ENCODE measurements around the gene NMU. TPM values are rescaled to one million over a fixed set of nuclear protein-coding genes. Genes with fewer than 3 reads are reported as not detected.
A peak's percentile ranks its signal among the peaks of the same experiment; 100 is the strongest.

Gene NMU
- total and polyA plus RNA-seq, 2 of the 4 experiments (the other 2 are of a cell fraction) = not detected

- Histone ChIP-seq H2AFZ (replicated peaks; ENCODE audit: low read length, poor library complexity) (peak overlapping the region; percentile 0), H3K9ac (ENCODE audit: low read depth, low read length) (no peak overlapping the region), H3K4ac (ENCODE audit: low read depth, low read length) (no peak overlapping the region), H2BK20ac (ENCODE audit: low read depth, low read length) (no peak overlapping the region), H4K91ac (ENCODE audit: insufficient read depth, low read depth, low read length) (no peak overlapping the region), H4K8ac (ENCODE audit: low read depth in 2 of 2, low read length in 2 of 2) (no peak overlapping the region), H3K9me3 (ENCODE audit: control insufficient read depth, insufficient read depth, low read length) (no peaks in the 10 kb centered on the region), H2BK5ac (ENCODE audit: low read depth, low read length, poor library complexity, severe bottlenecking) (no peak overlapping the region), H4K20me1 (ENCODE audit: insufficient read depth, low read length) (no peaks in the 10 kb centered on the region), H2AK9ac (replicated peaks; ENCODE audit: low read depth, low read length, poor library complexity) (no peak overlapping the region), H3K4me1 (ENCODE audit: control insufficient read depth, insufficient read depth, low read length) (no peaks in the 10 kb centered on the region; the same call in 1 of the 2 replicates), H3K27me3 (ENCODE audit: control insufficient read depth, insufficient read depth, low read length) (peaks cover 33% of the 10 kb centered on the region), H3K18ac (ENCODE audit: low read depth, low read length) (no peak overlapping the region), H3K56ac (ENCODE audit: extremely low read depth, insufficient read depth, low read length) (no peak overlapping the region), H3K79me1 (ENCODE audit: low read depth in 1 of 2, low read length in 2 of 2) (no peaks in the 10 kb centered on the region), H3K4me3 (ENCODE audit: insufficient read depth, low read depth, low read length) (no peak overlapping the region), H3K23ac (ENCODE audit: low read depth, low read length) (peak overlapping the region; percentile 45; the same call in 1 of the 2 replicates), H3K9me1 (ENCODE audit: insufficient read depth, low read length) (no peaks in the 10 kb centered on the region), H2BK15ac (ENCODE audit: low read depth, low read length) (no peak overlapping the region), H3K36me3 (ENCODE audit: control insufficient read depth, insufficient read depth, low read length) (no peaks in the 10 kb centered on the region), H3K14ac (replicated peaks; ENCODE audit: low read depth, low read length) (no peak overlapping the region), H3K4me2 (ENCODE audit: low read depth, low read length) (no peak overlapping the region), H4K5ac (ENCODE audit: low read depth, low read length) (no peak overlapping the region), H3K27ac (ENCODE audit: insufficient read depth, low read length) (no peak overlapping the region), H2BK120ac (ENCODE audit: low read depth, low read length) (no peak overlapping the region), H2AK5ac (ENCODE audit: low read depth, low read length) (no peak overlapping the region)
- in situ Hi-C loops (cut with MboI; ENCODE audit: low sequenced_read_pairs) = no loop called here
- dilution Hi-C loops (cut with HindIII; ENCODE audit: low sequenced_read_pairs, unreplicated experiment) = no loop called here
- TF ChIP-seq, protein P1, sequence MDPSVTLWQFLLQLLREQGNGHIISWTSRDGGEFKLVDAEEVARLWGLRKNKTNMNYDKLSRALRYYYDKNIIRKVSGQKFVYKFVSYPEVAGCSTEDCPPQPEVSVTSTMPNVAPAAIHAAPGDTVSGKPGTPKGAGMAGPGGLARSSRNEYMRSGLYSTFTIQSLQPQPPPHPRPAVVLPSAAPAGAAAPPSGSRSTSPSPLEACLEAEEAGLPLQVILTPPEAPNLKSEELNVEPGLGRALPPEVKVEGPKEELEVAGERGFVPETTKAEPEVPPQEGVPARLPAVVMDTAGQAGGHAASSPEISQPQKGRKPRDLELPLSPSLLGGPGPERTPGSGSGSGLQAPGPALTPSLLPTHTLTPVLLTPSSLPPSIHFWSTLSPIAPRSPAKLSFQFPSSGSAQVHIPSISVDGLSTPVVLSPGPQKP (IDR thresholded peaks at IDR 0.05; ENCODE audit: borderline replicate concordance, low read depth, low read length) = no peak
- TF ChIP-seq RFX5 (IDR thresholded peaks at IDR 0.05; ENCODE audit: low read depth, low read length) = no peak
- TF ChIP-seq RCOR1 (IDR thresholded peaks at IDR 0.05; ENCODE audit: insufficient replicate concordance, low read length) = no peak
- no peak for TF ChIP-seq BHLHE40 (IDR thresholded peaks at IDR 0.05; ENCODE audit: low read depth, low read length)
- POLR2A ChIA-PET (ENCODE audit: unreplicated experiment) = no interaction called here
- intact Hi-C loops (cut with micrococcal nuclease) = loop anchor here (5.0 kb wide), 1 partner anchor 288 kb away; the partner anchor contains the start of gene SRD5A3
- CTCF ChIA-PET = no interaction called here
- no TSS peak for BruUV-seq (replicated peaks)
- 0% methylated on average over 1 of the region's 11 CpGs; no CpG with 5 or more reads in 1 of the 2 experiments for WGBS, 2 experiments (ENCODE audit: extremely low coverage in 2 of 2, insufficient read length in 1 of 2)
- no peak for DNase-seq
- no peak for ATAC-seq (ENCODE audit: low read depth)
Observed at GRCh38 chr4:55635282-55635681, 816 bp downstream of the NMU start.
